NCI-H2196 treated with DMSO at 0.1 percent for 48 hours (cell line): ENCODE results near the gene SCAF1.
A peak's percentile ranks its signal among the peaks of the same experiment; 100 is the strongest.
"Not testable (repeated sequence)": the region's sequence is repeated elsewhere in the genome, so short reads cannot be mapped to it uniquely, and the experiment has no call there.

Experiments used
- DNase-seq: peaks from one replicate; lab custom pipeline; 2025; ENCODE audit not compliant: unreplicated experiment; lab: John Stamatoyannopoulos, UW

The SCAF1 gene

GRCh38 chr19:49615861-49616260 lies 26.1 kb upstream of the SCAF1 start:
- DNase-seq: no peak

GRCh38 chr19:49616532-49616931 lies 25.5 kb upstream of the SCAF1 start:
- DNase-seq: no peak

- DNase-seq: no peak
Measured at GRCh38 chr19:49616945-49617344, 25.1 kb upstream of the SCAF1 start.

- DNase-seq: not testable (repeated sequence)
Measured at GRCh38 chr19:49617860-49618259, 24.1 kb upstream of the SCAF1 start.

- no peak for DNase-seq
Measured at GRCh38 chr19:49624967-49625910, 16.8 kb upstream of the SCAF1 start.

GRCh38 chr19:49626226-49626625 lies 15.8 kb upstream of the SCAF1 start:
- no peak for DNase-seq

DNA sequence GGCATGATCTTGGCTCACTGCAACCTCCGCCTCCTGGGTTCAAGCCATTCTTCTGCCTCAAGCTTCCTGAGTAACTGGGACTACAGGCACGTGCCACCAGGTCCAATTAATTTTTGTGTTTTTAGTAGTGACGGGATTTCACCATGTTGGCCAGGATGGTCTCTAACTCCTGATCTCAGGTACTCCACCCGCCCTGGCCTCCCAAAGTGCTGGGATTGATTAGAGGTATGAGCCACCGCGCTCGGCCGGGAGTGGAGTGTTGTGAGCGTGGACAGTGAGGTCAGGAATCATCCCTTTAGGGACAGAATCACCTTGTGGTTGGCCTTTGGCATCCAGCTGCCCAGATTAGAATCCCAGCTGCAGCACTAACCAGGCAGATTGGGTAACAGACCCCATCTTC lies 12.3 kb upstream of the SCAF1 start:
- no peak for DNase-seq

DNA sequence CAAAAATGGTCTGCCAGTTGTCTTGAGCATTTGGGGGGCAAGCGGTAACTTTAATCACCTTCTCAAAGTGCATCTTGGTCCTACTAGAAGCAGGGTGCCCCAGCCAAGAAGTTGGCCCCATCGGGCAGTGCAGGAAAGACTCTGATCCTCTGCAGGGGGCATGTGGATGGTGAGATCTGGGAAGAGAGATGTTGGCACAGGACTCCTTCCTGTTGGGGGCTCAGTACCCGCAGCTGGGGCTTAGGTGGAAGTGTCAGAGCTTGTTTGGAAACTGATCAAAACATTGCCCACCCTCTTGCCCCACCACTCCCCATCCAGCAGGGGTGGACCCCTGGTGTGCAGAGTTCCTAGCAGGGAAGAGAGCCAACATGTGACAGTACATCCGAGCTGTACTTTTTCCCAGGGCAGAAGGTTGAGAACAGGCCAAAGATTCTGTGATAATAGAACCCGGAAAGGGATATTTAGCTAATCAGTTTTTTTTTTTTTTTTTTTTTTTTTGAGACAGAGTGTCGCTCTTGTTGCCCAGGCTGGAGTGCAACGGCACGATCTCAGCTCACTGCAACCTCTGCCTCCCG lies 10.9 kb upstream of the SCAF1 start:
- no peak for DNase-seq

- DNase-seq: no peak
Measured at GRCh38 chr19:49631610-49632192, 10.3 kb upstream of the SCAF1 start.

GRCh38 chr19:49632576-49632975 lies 9.4 kb upstream of the SCAF1 start:
- no peak for DNase-seq

- not testable (repeated sequence) for DNase-seq
Measured at GRCh38 chr19:49633273-49633672, 8.7 kb upstream of the SCAF1 start.

GRCh38 chr19:49635530-49636232 lies 6.3 kb upstream of the SCAF1 start:
- no peak for DNase-seq

DNA sequence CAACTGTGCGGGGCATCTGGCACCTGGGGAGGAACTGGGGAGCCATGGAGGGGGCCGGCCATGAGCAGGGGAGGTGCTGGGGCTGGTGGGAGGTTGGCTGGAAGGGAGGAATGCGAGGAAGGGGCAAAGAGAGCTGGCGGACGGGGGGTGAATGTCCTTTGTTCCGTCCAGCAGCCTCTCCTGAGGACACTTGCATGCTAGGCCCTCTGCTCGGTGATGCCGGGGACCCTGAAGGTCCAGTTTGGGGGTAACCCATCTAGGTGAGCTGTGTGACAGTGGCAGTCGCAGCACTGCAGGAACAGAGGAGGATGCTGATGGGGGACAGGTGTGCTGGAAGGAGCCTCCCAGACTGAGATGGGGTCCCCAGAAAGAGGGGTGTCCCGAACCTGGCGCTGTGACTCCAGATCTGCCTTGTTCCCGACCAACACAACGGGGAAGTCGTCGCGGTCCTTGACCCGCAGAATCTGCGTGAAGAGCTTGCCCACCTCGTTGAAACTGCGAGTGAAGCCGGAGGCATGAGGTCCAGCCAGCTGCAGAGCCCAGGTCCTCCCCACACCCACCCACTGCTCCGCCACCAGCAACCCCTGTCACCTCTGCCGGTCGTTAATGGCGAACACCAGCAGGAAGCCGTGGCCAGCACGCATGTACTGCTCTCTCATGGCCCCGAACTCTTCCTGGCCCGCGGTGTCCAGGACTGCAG lies 5.6 kb upstream of the SCAF1 start:
- no peak for DNase-seq

DNA sequence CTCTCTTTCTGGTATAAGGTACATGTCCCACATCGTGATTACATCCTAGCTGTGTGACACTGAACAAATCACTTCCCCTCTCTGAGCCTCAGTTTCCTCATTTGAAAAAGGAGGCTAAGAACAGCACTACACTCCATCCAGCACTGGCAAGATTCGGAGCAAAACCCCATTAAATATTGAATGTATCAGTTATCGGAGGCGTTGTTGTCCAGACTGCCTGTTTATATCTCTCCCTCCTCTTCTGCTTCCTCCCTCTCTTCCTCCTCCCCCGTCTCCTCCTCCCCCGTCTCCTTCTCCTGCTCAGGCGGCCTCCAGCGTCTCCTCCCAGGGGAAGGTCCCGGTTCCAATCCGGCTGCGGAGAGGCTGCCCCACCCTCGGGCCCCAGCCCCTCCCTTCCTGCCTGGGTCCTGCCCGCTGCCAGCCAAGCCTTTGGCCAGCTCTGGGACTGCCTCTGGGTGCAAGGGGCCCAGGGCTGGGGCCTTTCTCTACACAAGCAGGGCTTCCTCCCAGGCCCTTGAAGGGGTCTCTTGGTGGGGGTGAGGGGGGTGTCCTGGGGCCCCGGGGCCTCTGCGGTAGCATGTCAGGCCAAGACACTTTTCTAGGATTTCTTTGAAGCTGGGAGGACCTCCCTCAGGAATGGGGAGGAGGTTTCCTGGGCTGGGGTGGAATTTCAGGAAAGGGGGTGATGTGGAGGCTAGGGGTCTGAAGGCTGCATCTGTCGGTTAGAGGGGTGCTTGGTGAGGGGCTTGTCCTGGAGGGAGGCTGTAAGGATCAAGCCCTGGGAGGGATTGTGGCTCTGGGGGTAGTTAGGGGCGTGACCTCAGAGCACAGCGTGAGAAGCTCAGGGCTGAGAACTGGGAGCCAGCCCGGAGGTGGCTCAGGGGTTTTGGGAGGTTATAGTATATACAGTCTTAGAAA lies 3.9 kb upstream of the SCAF1 start:
- DNase-seq: no peak

DNA sequence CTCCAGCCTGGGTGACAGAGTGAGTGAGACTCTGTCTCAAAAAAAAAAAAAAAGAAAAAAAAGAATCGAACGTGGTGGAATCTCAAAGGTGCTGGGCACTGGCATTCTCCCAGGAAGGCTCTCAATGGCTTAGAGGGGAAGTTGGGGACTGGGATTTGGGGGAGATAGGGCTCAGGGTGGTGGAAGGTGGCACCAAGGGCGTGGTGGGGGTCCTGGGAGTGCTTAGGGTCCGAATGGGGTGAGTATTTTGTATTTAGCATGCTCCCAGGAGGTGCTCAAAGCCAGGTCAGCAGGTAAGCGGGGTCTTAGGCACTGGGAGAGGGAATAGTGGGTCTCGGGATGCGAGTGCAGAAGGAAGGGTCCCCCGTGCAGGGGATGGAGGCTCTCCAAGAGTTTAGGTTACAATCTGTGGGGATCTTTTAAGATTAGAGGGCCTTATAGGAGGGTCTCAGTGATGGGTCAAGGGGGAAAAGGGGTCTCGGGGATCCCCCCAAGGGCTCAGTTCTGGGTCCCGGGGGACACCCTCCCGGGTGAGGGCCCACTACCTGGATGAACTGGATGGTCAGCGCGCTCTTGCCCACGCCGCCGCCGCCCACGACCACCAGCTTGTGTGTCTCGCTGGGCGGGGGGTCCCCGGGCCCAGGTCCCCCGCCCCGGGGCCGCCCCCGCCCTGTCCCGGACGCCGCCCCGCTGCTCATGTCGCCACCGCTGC lies 2.5 kb upstream of the SCAF1 start:
- DNase-seq: no peak

GRCh38 chr19:49640113-49640898 lies 1.7 kb upstream of the SCAF1 start, which contains the start of gene RRAS:
Gene RRAS, minus strand, starts transcription at chr19:49640143. Its CDS starts 45 bp downstream, at chr19:49640098.
- DNase-seq: peak; percentile 100

GRCh38 chr19:49642492-49643035 lies 555 bp downstream of the SCAF1 start:
- no peak for DNase-seq

DNA sequence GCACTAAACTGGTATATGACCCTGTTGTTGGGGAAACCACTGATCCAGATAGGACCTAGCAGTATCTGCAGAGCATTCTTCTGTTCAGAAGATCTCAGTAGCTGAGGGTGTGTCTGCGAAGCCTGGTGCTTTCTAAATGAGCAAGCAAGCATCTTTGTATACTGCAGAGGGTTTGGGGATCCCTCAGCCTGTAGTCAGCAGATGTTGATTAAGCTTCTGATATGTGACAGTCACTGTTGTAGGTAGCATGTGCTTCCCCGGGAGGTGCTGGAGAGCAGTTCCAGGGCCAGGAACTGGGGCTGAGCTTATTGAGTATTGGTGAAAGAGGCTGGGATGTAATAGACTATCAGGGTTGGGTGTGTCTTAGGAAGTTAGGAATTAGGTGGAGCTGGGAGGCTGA lies 1.5 kb downstream of the SCAF1 start:
- DNase-seq: no peak
